ACC112 (cell line): Measurements from ENCODE around the gene ULK4.

Source experiments
- H2AFZ ChIP-seq: fragments of 200-600 bp; sonication (generic); one replicate; pipeline ENCODE4 v1.6.0; 2017; ENCODE audit warnings: antibody characterized with exemption, low read length; ENCODE audit not compliant: unreplicated experiment
- H3K27ac ChIP-seq: fragments of 200-600 bp; sonication (generic); 2 replicates; pipeline ENCODE4 v1.5.1; 2014; ENCODE audit warnings: low read depth, mild to moderate bottlenecking, antibody characterized with exemption, low read length, moderate library complexity
- H3K27me3 ChIP-seq: fragments of 200-600 bp; sonication (generic); 2 replicates; pipeline ENCODE4 v1.6.1; 2014; ENCODE audit warnings: mild to moderate bottlenecking, antibody characterized with exemption, low read length, moderate library complexity, mixed read lengths; ENCODE audit not compliant: insufficient read depth
- H3K36me3 ChIP-seq: fragments of 200-600 bp; sonication (generic); 2 replicates; pipeline ENCODE4 v1.6.1; 2016; ENCODE audit warnings: mild to moderate bottlenecking, antibody characterized with exemption, low read length, moderate library complexity, mixed read lengths; ENCODE audit not compliant: insufficient read depth
- H3K4me1 ChIP-seq: fragments of 200-600 bp; sonication (generic); one replicate; pipeline ENCODE4 v1.6.1; 2016; ENCODE audit warnings: low read length, mixed read lengths; ENCODE audit not compliant: insufficient read depth, unreplicated experiment, control insufficient read depth
- H3K4me3 ChIP-seq: fragments of 200-600 bp; sonication (generic); 2 replicates; pipeline ENCODE4 v1.5.1; 2014; ENCODE audit warnings: mild to moderate bottlenecking, low read depth, low read length
- H3K79me2 ChIP-seq: fragments of 200-600 bp; sonication (generic); one replicate; pipeline ENCODE4 v1.6.0; 2016; ENCODE audit warnings: low read length; ENCODE audit not compliant: control insufficient read depth, unreplicated experiment, insufficient read depth

ULK4 gene

GRCh38 chr3:41339758-41340157 is 622.1 kb downstream of the ULK4 start:
- Histone ChIP-seq H3K4me3 (no peak overlapping the region), H3K27ac (no peak overlapping the region), H3K79me2 (no peaks in the 10 kb centered on the region), H2AFZ (no peak overlapping the region), H3K27me3 (no peaks in the 10 kb centered on the region), H3K36me3 (no peaks in the 10 kb centered on the region), H3K4me1 (no peaks in the 10 kb centered on the region)

- Histone ChIP-seq H3K4me3 (no peak overlapping the region), H3K27me3 (no peaks in the 10 kb centered on the region), H3K36me3 (no peaks in the 10 kb centered on the region), H2AFZ (no peak overlapping the region), H3K4me1 (no peaks in the 10 kb centered on the region), H3K79me2 (no peaks in the 10 kb centered on the region), H3K27ac (no peak overlapping the region)
Observed at GRCh38 chr3:41338276-41338675, 623.6 kb downstream of the ULK4 start.

GRCh38 chr3:41334426-41334825 is 627.5 kb downstream of the ULK4 start:
- no peak overlapping the region for H2AFZ ChIP-seq
- H3K79me2 ChIP-seq, result no peaks in the 10 kb centered on the region
- no peaks in the 10 kb centered on the region for H3K36me3 ChIP-seq
- H3K27me3 ChIP-seq, result no peaks in the 10 kb centered on the region
- H3K4me1 ChIP-seq, result peaks cover 19% of the 10 kb centered on the region
- no peak overlapping the region for H3K4me3 ChIP-seq
- no peak overlapping the region for H3K27ac ChIP-seq

GRCh38 chr3:41331041-41331440 is 630.9 kb downstream of the ULK4 start:
- H3K27me3 ChIP-seq, result no peaks in the 10 kb centered on the region

GRCh38 chr3:41330465-41330864 is 631.4 kb downstream of the ULK4 start:
- Histone ChIP-seq H3K4me1 (peaks cover 42% of the 10 kb centered on the region), H3K27me3 (no peaks in the 10 kb centered on the region), H2AFZ (peak overlapping the region; percentile 36), H3K27ac (peak overlapping the region; percentile 76), H3K36me3 (no peaks in the 10 kb centered on the region), H3K79me2 (no peaks in the 10 kb centered on the region), H3K4me3 (no peak overlapping the region)

More at GRCh38 chr3:41331041-41331440, 630.9 kb downstream of the ULK4 start:
- Histone ChIP-seq H3K4me1 (peaks cover 42% of the 10 kb centered on the region), H3K27ac (peak overlapping the region; percentile 76), H2AFZ (peak overlapping the region; percentile 36), H3K36me3 (no peaks in the 10 kb centered on the region), H3K79me2 (no peaks in the 10 kb centered on the region), H3K4me3 (no peak overlapping the region)

GRCh38 chr3:41329881-41330280 is 632.0 kb downstream of the ULK4 start:
- Histone ChIP-seq H3K4me1 (peaks cover 42% of the 10 kb centered on the region), H3K4me3 (no peak overlapping the region), H2AFZ (no peak overlapping the region), H3K79me2 (no peaks in the 10 kb centered on the region), H3K27ac (peak overlapping the region; percentile 76), H3K36me3 (no peaks in the 10 kb centered on the region), H3K27me3 (no peaks in the 10 kb centered on the region)

GRCh38 chr3:41328926-41329325 is 633.0 kb downstream of the ULK4 start:
- H3K4me3 ChIP-seq, result no peak overlapping the region
- H3K4me1 ChIP-seq, result peaks cover 42% of the 10 kb centered on the region
- peak overlapping the region; percentile 76 for H3K27ac ChIP-seq
- H3K36me3 ChIP-seq, result no peaks in the 10 kb centered on the region
- no peak overlapping the region for H2AFZ ChIP-seq
- H3K27me3 ChIP-seq, result no peaks in the 10 kb centered on the region
- H3K79me2 ChIP-seq, result no peaks in the 10 kb centered on the region

GRCh38 chr3:41327718-41328117 is 634.2 kb downstream of the ULK4 start:
- Histone ChIP-seq H3K27ac (peak overlapping the region; percentile 76), H3K79me2 (no peaks in the 10 kb centered on the region), H3K4me1 (peaks cover 42% of the 10 kb centered on the region), H3K36me3 (no peaks in the 10 kb centered on the region), H3K4me3 (peak overlapping the region; percentile 48; the same call in 1 of the 2 replicates), H3K27me3 (no peaks in the 10 kb centered on the region), H2AFZ (no peak overlapping the region)

GRCh38 chr3:41324156-41324475 is 637.8 kb downstream of the ULK4 start:
- no peak overlapping the region for H3K4me3 ChIP-seq
- H3K27me3 ChIP-seq, result no peaks in the 10 kb centered on the region
- no peak overlapping the region for H3K27ac ChIP-seq
- H2AFZ ChIP-seq, result no peak overlapping the region
- no peaks in the 10 kb centered on the region for H3K79me2 ChIP-seq
- no peaks in the 10 kb centered on the region for H3K36me3 ChIP-seq
- peaks cover 20% of the 10 kb centered on the region for H3K4me1 ChIP-seq

GRCh38 chr3:41323467-41324155 is 638.3 kb downstream of the ULK4 start:
- Histone ChIP-seq H3K79me2 (no peaks in the 10 kb centered on the region), H2AFZ (no peak overlapping the region), H3K27ac (no peak overlapping the region), H3K4me3 (no peak overlapping the region), H3K27me3 (no peaks in the 10 kb centered on the region), H3K4me1 (peaks cover 17% of the 10 kb centered on the region), H3K36me3 (no peaks in the 10 kb centered on the region)

- no peaks in the 10 kb centered on the region for H3K79me2 ChIP-seq
- H3K36me3 ChIP-seq, result no peaks in the 10 kb centered on the region
- no peak overlapping the region for H3K4me3 ChIP-seq
- H3K27ac ChIP-seq, result no peak overlapping the region
- H3K4me1 ChIP-seq, result peaks cover 18% of the 10 kb centered on the region
- H3K27me3 ChIP-seq, result no peaks in the 10 kb centered on the region
- H2AFZ ChIP-seq, result no peak overlapping the region
Observed at GRCh38 chr3:41321642-41321980, 640.3 kb downstream of the ULK4 start.
